Loucy (cell line): ENCODE data around the gene THAP10.

ENCODE experiments used
- CTCF ChIP-seq: fragments of 200-600 bp; sonication (generic); conservative IDR thresholded peaks from 2 replicates; pipeline ENCODE4 v1.5.1; 2014; ENCODE audit warnings: mild to moderate bottlenecking, antibody characterized with exemption, low read length
- EZH2phosphoT487 ChIP-seq: fragments of 200-600 bp; IDR thresholded peaks from 2 replicates; pipeline ENCODE4 v1.6.1; 2018; ENCODE audit warnings: antibody characterized with exemption, mild to moderate bottlenecking, moderate library complexity, borderline replicate concordance

GRCh38 chr15:70873232-70874054 is 18.8 kb downstream of the THAP10 start:
- TF ChIP-seq EZH2phosphoT487: no peak
- no peak for TF ChIP-seq CTCF
